ENCODE results near the gene EIF1AX. TPM values are rescaled to one million over a fixed set of nuclear protein-coding genes. Genes with fewer than 3 reads are reported as not detected.

Gene EIF1AX
- total RNA-seq, 1 experiment from 2014 or later: 159 TPM

DNA sequence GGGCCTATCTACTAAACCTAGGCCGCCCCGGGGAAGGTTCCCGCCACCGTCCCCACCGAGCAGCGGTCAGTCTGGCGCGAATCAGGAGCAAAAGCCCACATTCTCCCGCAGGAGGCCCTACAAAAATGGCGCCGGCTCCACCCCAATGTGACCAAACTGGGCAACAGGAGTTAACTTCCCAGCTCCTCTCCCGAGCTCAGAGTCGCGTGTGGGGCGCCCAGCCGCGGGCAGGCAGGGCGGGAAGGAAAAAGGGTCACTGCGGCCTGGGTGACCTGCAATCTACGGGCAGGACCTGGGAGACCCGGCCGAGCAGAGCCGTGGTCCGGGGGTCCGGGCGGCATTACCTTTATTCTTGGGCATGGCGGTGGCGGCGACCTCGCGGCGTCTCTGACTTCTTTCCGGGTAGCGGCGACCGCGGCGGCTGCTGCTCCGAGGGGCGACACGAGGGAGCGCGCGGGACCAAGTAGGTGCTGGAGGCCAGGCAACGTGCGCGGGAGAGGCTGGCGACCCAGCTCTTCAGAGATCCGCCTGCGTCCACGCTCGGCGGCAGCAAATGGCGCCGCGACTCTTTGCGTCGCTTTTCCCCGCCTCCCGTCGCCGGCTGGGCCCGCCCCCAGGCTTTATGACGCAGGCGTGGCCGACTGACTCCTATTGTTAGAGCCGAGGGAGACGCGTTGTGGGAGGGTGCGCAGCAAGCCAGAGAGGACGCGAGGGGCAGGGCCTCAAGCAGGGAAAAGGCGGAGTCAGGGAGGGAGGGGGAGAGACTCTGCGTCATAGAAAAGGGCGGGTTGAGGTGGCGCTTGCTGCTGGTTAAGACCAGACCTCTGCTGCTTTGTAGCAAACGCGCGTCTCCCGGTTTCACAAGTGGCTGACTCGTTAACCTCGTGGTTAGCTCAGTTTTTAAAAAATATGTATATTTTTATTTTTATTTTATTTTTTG lies at the start of gene EIF1AX (continued):
- TF ChIP-seq, protein P1, sequence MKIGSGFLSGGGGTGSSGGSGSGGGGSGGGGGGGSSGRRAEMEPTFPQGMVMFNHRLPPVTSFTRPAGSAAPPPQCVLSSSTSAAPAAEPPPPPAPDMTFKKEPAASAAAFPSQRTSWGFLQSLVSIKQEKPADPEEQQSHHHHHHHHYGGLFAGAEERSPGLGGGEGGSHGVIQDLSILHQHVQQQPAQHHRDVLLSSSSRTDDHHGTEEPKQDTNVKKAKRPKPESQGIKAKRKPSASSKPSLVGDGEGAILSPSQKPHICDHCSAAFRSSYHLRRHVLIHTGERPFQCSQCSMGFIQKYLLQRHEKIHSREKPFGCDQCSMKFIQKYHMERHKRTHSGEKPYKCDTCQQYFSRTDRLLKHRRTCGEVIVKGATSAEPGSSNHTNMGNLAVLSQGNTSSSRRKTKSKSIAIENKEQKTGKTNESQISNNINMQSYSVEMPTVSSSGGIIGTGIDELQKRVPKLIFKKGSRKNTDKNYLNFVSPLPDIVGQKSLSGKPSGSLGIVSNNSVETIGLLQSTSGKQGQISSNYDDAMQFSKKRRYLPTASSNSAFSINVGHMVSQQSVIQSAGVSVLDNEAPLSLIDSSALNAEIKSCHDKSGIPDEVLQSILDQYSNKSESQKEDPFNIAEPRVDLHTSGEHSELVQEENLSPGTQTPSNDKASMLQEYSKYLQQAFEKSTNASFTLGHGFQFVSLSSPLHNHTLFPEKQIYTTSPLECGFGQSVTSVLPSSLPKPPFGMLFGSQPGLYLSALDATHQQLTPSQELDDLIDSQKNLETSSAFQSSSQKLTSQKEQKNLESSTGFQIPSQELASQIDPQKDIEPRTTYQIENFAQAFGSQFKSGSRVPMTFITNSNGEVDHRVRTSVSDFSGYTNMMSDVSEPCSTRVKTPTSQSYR (CRISPR knock-in tag; IDR thresholded peaks at IDR 0.05): no peak
- TF ChIP-seq RORB (CRISPR knock-in tag; IDR thresholded peaks at IDR 0.05): no peak
- TF ChIP-seq, protein P2, sequence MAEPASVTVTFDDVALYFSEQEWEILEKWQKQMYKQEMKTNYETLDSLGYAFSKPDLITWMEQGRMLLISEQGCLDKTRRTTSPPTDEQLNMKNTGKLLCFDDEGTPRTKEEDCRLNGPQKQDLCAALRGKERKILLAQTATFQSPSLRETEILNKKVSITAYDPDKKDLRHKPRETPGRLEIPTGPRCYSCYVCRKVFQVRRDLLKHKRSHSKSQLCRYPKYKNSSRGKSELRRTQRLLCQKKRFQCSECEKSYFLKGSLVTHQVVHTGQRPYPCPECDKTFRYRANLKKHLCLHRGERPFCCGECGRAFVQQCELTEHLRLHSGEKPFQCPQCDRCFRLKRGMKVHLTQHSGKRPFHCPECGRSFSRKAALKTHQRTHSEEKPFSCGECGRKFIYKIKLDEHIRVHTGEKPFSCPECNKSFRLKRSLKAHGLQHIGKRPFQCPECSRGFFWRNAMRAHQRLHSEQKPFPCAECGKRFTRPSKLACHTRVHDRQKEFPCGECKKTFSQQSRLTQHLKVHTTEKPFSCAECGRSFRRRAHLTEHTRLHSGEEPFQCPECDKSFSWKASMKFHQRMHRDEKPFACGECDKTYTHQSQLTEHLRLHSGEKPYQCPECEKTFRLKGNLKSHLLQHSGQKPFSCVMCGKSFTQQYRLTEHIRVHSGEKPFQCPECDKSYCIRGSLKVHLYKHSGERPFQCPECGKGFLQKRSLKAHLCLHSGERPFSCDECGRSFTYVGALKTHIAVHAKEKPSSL (CRISPR knock-in tag; conservative IDR thresholded peaks at IDR 0.05): no peak

DNA sequence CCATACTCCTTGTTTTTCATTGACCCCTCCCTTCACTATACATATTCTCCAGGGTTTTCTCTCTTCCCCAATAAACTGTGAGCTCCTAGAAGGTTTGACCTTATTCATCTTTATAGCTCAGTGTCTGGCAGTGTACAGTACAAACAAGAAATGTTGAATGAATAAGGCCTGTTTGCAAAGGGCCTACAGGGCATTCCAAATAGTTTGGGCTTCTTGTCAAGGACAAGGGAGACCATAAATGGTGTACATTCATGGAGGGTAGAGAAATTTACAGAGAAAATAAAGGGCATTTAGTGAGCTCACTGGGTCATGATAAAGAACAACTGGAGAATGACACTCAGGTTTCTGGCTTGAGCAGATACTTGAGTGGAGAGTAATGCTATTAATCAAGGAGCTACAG lies 47.5 kb upstream of the EIF1AX start:
- Mint-ChIP-seq H3K36me3 (peaks cover 16% of the 10 kb centered on the region), H3K27ac (no peak overlapping the region), H3K4me3 (no peak overlapping the region), H3K9me3 (no peaks in the 10 kb centered on the region), H3K27me3 (ENCODE audit: low read depth) (no peaks in the 10 kb centered on the region), H3K4me1 (no peaks in the 10 kb centered on the region)
- no peak for DNase-seq (ENCODE audit: low spot score)
- ChIA-PET POLR2A (no interaction called here), CTCF (no interaction called here)
- ATAC-seq: no peak
- TF ChIP-seq ZBTB21 (CRISPR knock-in tag; IDR thresholded peaks at IDR 0.05; ENCODE audit: borderline replicate concordance) (no peak), RORB (CRISPR knock-in tag; IDR thresholded peaks at IDR 0.05) (no peak), CBFB (CRISPR knock-in tag; IDR thresholded peaks at IDR 0.05; ENCODE audit: low read depth) (no peak), ZNF219 (CRISPR knock-in tag; IDR thresholded peaks at IDR 0.05; ENCODE audit: borderline replicate concordance) (no peak), JUN (CRISPR knock-in tag; IDR thresholded peaks at IDR 0.05) (no peak), SP1 (CRISPR knock-in tag; conservative IDR thresholded peaks at IDR 0.05) (no peak), MYBL2 (CRISPR knock-in tag; IDR thresholded peaks at IDR 0.05) (no peak), NR1H2 (CRISPR knock-in tag; IDR thresholded peaks at IDR 0.05) (no peak), GRHL2 (CRISPR knock-in tag; IDR thresholded peaks at IDR 0.05; ENCODE audit: insufficient replicate concordance, severe bottlenecking) (no peak), ZNF232 (CRISPR knock-in tag; IDR thresholded peaks at IDR 0.05) (no peak)
- TF ChIP-seq, protein P3, sequence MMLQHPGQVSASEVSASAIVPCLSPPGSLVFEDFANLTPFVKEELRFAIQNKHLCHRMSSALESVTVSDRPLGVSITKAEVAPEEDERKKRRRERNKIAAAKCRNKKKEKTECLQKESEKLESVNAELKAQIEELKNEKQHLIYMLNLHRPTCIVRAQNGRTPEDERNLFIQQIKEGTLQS (CRISPR knock-in tag; conservative IDR thresholded peaks at IDR 0.05): no peak
- TF ChIP-seq, protein P4, sequence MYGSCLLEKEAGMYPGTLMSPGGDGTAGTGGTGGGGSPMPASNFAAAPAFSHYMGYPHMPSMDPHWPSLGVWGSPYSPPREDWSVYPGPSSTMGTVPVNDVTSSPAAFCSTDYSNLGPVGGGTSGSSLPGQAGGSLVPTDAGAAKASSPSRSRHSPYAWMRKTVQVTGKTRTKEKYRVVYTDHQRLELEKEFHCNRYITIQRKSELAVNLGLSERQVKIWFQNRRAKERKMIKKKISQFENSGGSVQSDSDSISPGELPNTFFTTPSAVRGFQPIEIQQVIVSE (CRISPR knock-in tag; IDR thresholded peaks at IDR 0.05; ENCODE audit: borderline replicate concordance): no peak
- TF ChIP-seq, protein P5, sequence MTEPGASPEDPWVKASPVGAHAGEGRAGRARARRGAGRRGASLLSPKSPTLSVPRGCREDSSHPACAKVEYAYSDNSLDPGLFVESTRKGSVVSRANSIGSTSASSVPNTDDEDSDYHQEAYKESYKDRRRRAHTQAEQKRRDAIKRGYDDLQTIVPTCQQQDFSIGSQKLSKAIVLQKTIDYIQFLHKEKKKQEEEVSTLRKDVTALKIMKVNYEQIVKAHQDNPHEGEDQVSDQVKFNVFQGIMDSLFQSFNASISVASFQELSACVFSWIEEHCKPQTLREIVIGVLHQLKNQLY (CRISPR knock-in tag; IDR thresholded peaks at IDR 0.05): no peak
- TF ChIP-seq, protein P6, sequence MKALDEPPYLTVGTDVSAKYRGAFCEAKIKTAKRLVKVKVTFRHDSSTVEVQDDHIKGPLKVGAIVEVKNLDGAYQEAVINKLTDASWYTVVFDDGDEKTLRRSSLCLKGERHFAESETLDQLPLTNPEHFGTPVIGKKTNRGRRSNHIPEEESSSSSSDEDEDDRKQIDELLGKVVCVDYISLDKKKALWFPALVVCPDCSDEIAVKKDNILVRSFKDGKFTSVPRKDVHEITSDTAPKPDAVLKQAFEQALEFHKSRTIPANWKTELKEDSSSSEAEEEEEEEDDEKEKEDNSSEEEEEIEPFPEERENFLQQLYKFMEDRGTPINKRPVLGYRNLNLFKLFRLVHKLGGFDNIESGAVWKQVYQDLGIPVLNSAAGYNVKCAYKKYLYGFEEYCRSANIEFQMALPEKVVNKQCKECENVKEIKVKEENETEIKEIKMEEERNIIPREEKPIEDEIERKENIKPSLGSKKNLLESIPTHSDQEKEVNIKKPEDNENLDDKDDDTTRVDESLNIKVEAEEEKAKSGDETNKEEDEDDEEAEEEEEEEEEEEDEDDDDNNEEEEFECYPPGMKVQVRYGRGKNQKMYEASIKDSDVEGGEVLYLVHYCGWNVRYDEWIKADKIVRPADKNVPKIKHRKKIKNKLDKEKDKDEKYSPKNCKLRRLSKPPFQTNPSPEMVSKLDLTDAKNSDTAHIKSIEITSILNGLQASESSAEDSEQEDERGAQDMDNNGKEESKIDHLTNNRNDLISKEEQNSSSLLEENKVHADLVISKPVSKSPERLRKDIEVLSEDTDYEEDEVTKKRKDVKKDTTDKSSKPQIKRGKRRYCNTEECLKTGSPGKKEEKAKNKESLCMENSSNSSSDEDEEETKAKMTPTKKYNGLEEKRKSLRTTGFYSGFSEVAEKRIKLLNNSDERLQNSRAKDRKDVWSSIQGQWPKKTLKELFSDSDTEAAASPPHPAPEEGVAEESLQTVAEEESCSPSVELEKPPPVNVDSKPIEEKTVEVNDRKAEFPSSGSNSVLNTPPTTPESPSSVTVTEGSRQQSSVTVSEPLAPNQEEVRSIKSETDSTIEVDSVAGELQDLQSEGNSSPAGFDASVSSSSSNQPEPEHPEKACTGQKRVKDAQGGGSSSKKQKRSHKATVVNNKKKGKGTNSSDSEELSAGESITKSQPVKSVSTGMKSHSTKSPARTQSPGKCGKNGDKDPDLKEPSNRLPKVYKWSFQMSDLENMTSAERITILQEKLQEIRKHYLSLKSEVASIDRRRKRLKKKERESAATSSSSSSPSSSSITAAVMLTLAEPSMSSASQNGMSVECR (CRISPR knock-in tag; IDR thresholded peaks at IDR 0.05; ENCODE audit: borderline replicate concordance): no peak

Measured in WTC11 (cell line).